Measurements from ENCODE around the gene VCL. TPM values are rescaled to one million over a fixed set of nuclear protein-coding genes. Genes with fewer than 3 reads are reported as not detected.

VCL gene
- total and polyA plus RNA-seq, 12 donors, result 117 to 369 (median 237) TPM

GRCh38 chr10:74021248-74022055, 23.5 kb downstream of the VCL start:
- TF ChIP-seq, protein P1, sequence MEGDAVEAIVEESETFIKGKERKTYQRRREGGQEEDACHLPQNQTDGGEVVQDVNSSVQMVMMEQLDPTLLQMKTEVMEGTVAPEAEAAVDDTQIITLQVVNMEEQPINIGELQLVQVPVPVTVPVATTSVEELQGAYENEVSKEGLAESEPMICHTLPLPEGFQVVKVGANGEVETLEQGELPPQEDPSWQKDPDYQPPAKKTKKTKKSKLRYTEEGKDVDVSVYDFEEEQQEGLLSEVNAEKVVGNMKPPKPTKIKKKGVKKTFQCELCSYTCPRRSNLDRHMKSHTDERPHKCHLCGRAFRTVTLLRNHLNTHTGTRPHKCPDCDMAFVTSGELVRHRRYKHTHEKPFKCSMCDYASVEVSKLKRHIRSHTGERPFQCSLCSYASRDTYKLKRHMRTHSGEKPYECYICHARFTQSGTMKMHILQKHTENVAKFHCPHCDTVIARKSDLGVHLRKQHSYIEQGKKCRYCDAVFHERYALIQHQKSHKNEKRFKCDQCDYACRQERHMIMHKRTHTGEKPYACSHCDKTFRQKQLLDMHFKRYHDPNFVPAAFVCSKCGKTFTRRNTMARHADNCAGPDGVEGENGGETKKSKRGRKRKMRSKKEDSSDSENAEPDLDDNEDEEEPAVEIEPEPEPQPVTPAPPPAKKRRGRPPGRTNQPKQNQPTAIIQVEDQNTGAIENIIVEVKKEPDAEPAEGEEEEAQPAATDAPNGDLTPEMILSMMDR (IDR thresholded peaks at IDR 0.05), result no peak
- DNase-seq, result no peak
- Histone ChIP-seq H3K27ac (peak overlapping the region in 6 of 10 donors; percentile 23 to 61 (median 32)), H3K9me3 (no peaks in the 10 kb centered on the region), H3K4me1 (peaks cover 6 to 87% (median 70%) of the 10 kb centered on the region in 9 donors), H3K4me3 (no peak overlapping the region), H3K27me3 (no peaks in the 10 kb centered on the region), H3K36me3 (peaks cover 0 to 10% (median 0%) of the 10 kb centered on the region in 9 donors)
- WGBS, 2 donors, result 44 to 45% methylated on average over 4 of the region's 4 CpGs
- no peak for ATAC-seq
- intact Hi-C loops (cut with DNase I), result no loop called here

GRCh38 chr10:74022926-74023629, 25.2 kb downstream of the VCL start:
- TF ChIP-seq, protein P1 (IDR thresholded peaks at IDR 0.05), result no peak
- WGBS, 2 donors, result 64% methylated on average over 5 of the region's 5 CpGs
- no peak for DNase-seq
- H3K4me3 ChIP-seq, result no peak overlapping the region
- ATAC-seq, result no peak
- peaks cover 6 to 88% (median 76%) of the 10 kb centered on the region in 9 donors for H3K4me1 ChIP-seq
- no peaks in the 10 kb centered on the region for H3K27me3 ChIP-seq
- H3K36me3 ChIP-seq, result peaks cover 0 to 12% (median 0%) of the 10 kb centered on the region in 9 donors
- intact Hi-C loops (cut with DNase I), result no loop called here
- H3K9me3 ChIP-seq, result no peaks in the 10 kb centered on the region
- H3K27ac ChIP-seq, result peak overlapping the region in 1 of 10 donors; percentile 12

DNA sequence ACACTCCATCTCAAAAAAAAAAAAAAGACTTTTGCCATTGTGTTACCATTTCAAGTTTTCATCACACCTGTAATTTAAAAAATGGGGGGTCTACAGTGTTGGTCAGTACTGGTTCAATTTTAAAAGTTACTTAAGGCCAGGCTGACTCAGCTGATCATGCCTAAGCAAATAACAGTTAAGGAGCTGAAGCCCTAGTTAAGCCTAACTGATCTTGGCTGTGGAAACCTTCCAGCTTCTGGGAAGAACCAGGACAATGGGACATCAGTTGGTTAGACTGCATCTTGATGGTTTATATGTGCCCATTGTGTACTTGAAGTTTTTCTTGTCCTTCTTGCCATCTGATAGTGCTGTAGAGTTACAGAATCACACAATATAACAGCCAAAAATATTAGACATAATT, 26.7 kb downstream of the VCL start:
- TF ChIP-seq, protein P1 (IDR thresholded peaks at IDR 0.05), result no peak
- Histone ChIP-seq H3K9me3 (no peaks in the 10 kb centered on the region), H3K4me1 (peaks cover 0 to 83% (median 67%) of the 10 kb centered on the region in 9 donors), H3K27me3 (no peaks in the 10 kb centered on the region), H3K27ac (peak overlapping the region in 1 of 10 donors; percentile 2), H3K4me3 (no peak overlapping the region), H3K36me3 (peaks cover 0 to 14% (median 0%) of the 10 kb centered on the region in 9 donors)
- intact Hi-C loops (cut with DNase I), result no loop called here
- DNase-seq (no peak), ATAC-seq (no peak)

DNA sequence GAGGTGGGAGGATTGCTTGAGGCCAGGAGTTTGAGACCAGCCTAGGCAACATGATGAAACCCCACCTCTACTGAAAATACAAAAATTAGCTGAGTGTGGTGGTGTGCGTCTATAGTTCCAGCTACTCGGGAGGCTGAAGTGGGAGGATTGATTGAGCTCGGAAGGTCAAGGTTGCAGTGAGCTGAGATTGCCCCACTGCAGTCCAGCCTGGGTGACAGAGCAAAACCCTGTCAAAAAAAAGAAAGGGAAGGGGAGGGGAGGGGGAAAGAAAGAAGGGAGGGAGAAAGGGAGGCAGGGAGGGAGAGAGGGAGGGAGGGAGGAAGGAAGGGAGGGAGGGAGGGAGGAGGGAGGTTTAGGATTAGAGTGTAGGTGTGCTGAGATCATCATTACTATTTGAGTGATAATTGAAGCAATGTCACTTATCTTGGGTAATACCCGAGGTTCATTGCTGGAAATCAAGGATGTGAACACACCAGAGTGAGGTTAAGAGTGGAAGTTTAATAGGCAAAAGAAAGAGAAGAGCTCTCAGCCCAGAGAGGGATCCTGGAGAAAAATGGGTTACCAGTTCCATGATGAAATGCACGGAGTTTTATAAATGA, 27.6 kb downstream of the VCL start:
- H3K4me3 ChIP-seq, result no peak overlapping the region
- ATAC-seq, result no peak
- WGBS, 2 donors, result 65 to 67% methylated on average over 5 of the region's 5 CpGs

More for the DNA sequence above, 27.6 kb downstream of the VCL start:
- TF ChIP-seq, protein P1 (IDR thresholded peaks at IDR 0.05), result no peak
- Histone ChIP-seq H3K27ac (peak overlapping the region in 1 of 10 donors; percentile 23), H3K4me1 (peaks cover 8 to 84% (median 70%) of the 10 kb centered on the region in 9 donors), H3K36me3 (peaks cover 0 to 14% (median 0%) of the 10 kb centered on the region in 9 donors), H3K9me3 (no peaks in the 10 kb centered on the region), H3K27me3 (no peaks in the 10 kb centered on the region)
- intact Hi-C loops (cut with DNase I), result no loop called here
- DNase-seq, result no peak
